Fibroblast of villous mesenchyme (primary cell): ENCODE results near the gene USH1G. TPM values are rescaled to one million over a fixed set of nuclear protein-coding genes. Genes with fewer than 3 reads are reported as not detected.
"Not testable (repeated sequence)": the region's sequence is repeated elsewhere in the genome, so short reads cannot be mapped to it uniquely, and the experiment has no call there.

ENCODE experiments used
- DNase-seq: peaks from one replicate; pipeline ENCODE4 v3.0.0-alpha.2; 2010; ENCODE audit warnings: low read depth
- H3K4me3 ChIP-seq: 2 replicates; pipeline ENCODE4 v1.5.1; 2011; ENCODE audit warnings: low read depth, mild to moderate bottlenecking, low read length
- CTCF ChIP-seq: IDR thresholded peaks from 2 replicates; pipeline ENCODE4 v1.5.1; 2012; ENCODE audit warnings: low read depth, mild to moderate bottlenecking, low read length; ENCODE audit not compliant: insufficient read depth
- total RNA-seq: library from RNA; depleted of rRNA; stranded (reverse); fragments of >200 nt; gene quantifications from 2 replicates; pipeline ENCODE4 v1.2.3, GENCODE V29; 2012

USH1G gene
- total RNA-seq, 1 donor: not detected

GRCh38 chr17:74917430-74917829, 5.6 kb downstream of the USH1G start:
- no peak for TF ChIP-seq CTCF
- no peak for DNase-seq
- H3K4me3 ChIP-seq: no peak overlapping the region

GRCh38 chr17:74916851-74917199, 6.2 kb downstream of the USH1G start:
- no peak for TF ChIP-seq CTCF
- no peak for DNase-seq
- H3K4me3 ChIP-seq: no peak overlapping the region

GRCh38 chr17:74916136-74916850, 6.8 kb downstream of the USH1G start:
- DNase-seq: no peak
- no peak for TF ChIP-seq CTCF
- H3K4me3 ChIP-seq: no peak overlapping the region

- not testable (repeated sequence) for H3K4me3 ChIP-seq, DNase-seq
Measured at GRCh38 chr17:74911423-74911822, 11.6 kb downstream of the USH1G start.

- not testable (repeated sequence) for DNase-seq, H3K4me3 ChIP-seq
Measured at GRCh38 chr17:74909097-74909496, 14.0 kb downstream of the USH1G start.

GRCh38 chr17:74907012-74907411, 16.0 kb downstream of the USH1G start:
- no peak overlapping the region for H3K4me3 ChIP-seq
- no peak for TF ChIP-seq CTCF
- no peak for DNase-seq

- not testable (repeated sequence) for H3K4me3 ChIP-seq, DNase-seq
Measured at GRCh38 chr17:74906214-74906793, 16.8 kb downstream of the USH1G start.

GRCh38 chr17:74904687-74905409, 18.2 kb downstream of the USH1G start:
- H3K4me3 ChIP-seq: no peak overlapping the region
- DNase-seq: no peak
- TF ChIP-seq CTCF: no peak
